Natural killer cell (primary cell): Measurements from ENCODE around the gene LRG1. TPM values are rescaled to one million over a fixed set of nuclear protein-coding genes. Genes with fewer than 3 reads are reported as not detected.

Source experiments
- ATAC-seq, 3 donors: fragments of 150-1000 bp in 2 of 3; fragments of 200-7000 bp in 1 of 3; cut with Tn5 transposase; 1 replicate in 1 of 3; 2 replicates in 2 of 3; pipeline ENCODE4 v1.10.0; 2021; ENCODE audit warnings: mild to moderate bottlenecking in 2 of 3, moderate library complexity in 2 of 3
- DNase-seq, 2 donors: peaks; one replicate each; pipeline versions ENCODE4 v3.0.0 to v3.0.0-alpha.2; 2013 to 2021; ENCODE audit warnings: mixed read lengths in 1 of 2
- H3K27ac ChIP-seq: one replicate; pipeline ENCODE4 v1.5.1; 2013; ENCODE audit warnings: mild to moderate bottlenecking, low read length
- H3K27me3 ChIP-seq: one replicate; pipeline ENCODE4 v1.6.1; 2013; ENCODE audit warnings: low read length; ENCODE audit not compliant: control insufficient read depth, insufficient read depth
- H3K36me3 ChIP-seq: one replicate; pipeline ENCODE4 v1.6.1; 2013; ENCODE audit warnings: low read length; ENCODE audit not compliant: control insufficient read depth, insufficient read depth
- H3K4me1 ChIP-seq: one replicate; pipeline ENCODE4 v1.6.1; 2013; ENCODE audit warnings: low read length; ENCODE audit not compliant: control insufficient read depth, insufficient read depth
- H3K4me3 ChIP-seq: one replicate; pipeline ENCODE4 v1.5.1; 2013; ENCODE audit warnings: low read length
- H3K9me3 ChIP-seq: one replicate; pipeline ENCODE4 v1.6.1; 2013; ENCODE audit warnings: low read length; ENCODE audit not compliant: control insufficient read depth, insufficient read depth
- H3K27ac Mint-ChIP-seq, 2 donors: one replicate each; pipeline ENCODE4 v1.8.0; 2022; ENCODE audit warnings: mild to moderate bottlenecking in 2 of 2, mixed read lengths in 2 of 2, moderate library complexity in 1 of 2
- H3K27me3 Mint-ChIP-seq, 2 donors: one replicate each; pipeline ENCODE4 v1.8.0; 2022; ENCODE audit warnings: low read depth in 2 of 2, mixed read lengths in 2 of 2
- H3K36me3 Mint-ChIP-seq: one replicate; pipeline ENCODE4 v1.8.0; 2022; ENCODE audit warnings: mixed read lengths
- H3K4me1 Mint-ChIP-seq, 2 donors: one replicate each; pipeline ENCODE4 v1.8.0; 2022; ENCODE audit warnings: mixed read lengths in 2 of 2
- H3K4me3 Mint-ChIP-seq: one replicate; pipeline ENCODE4 v1.8.0; 2022; ENCODE audit warnings: mild to moderate bottlenecking, moderate library complexity, mixed read lengths
- H3K9me3 Mint-ChIP-seq, 2 donors: one replicate each; pipeline ENCODE4 v1.8.0; 2022; ENCODE audit warnings: mixed read lengths in 2 of 2
- CTCF ChIP-seq: fragments of 200-600 bp; IDR thresholded peaks from one replicate; pipeline ENCODE4 v1.8.0; 2022; ENCODE audit warnings: antibody characterized with exemption
- WGBS: methylation state at CpG from one replicate; pipeline ENCODE4 v1.1.7; 2013; ENCODE audit warnings: missing lambda C conversion rate; ENCODE audit not compliant: insufficient coverage; 5-methylcytosine and 5-hydroxymethylcytosine counted together
- intact Hi-C: fragments of 100-400 bp; cut with micrococcal nuclease; formaldehyde crosslinking; loops from one replicate; pipeline ENCODE4 v1.14.2; 2022
- total RNA-seq, 4 donors: library from RNA; stranded (reverse); fragments of 120-200 nt in 1 of 4; gene quantifications; one replicate each; pipeline versions ENCODE4 v1.2.3 to v1.2.4, GENCODE V29; 2013 to 2022

Gene LRG1
- total RNA-seq, 3 donors from 2014 or later (not counting 1 experiment from before 2014, with no cell fraction given) = 1.8 TPM; not detected in 2

GRCh38 chr19:4541114-4541805 lies 1.4 kb upstream of the LRG1 start:
- H3K4me1 Mint-ChIP-seq = no peaks in the 10 kb centered on the region
- 90% methylated on average over 12 of the region's 12 CpGs for WGBS
- DNase-seq (no peak), ATAC-seq (no peak)
- Histone ChIP-seq H3K36me3 (no peaks in the 10 kb centered on the region), H3K27ac (no peak overlapping the region), H3K27me3 (peaks cover 3% of the 10 kb centered on the region), H3K4me1 (peaks cover 13% of the 10 kb centered on the region), H3K9me3 (peaks cover 5% of the 10 kb centered on the region), H3K4me3 (no peak overlapping the region)
- no peak for TF ChIP-seq CTCF
- intact Hi-C loops = no loop called here
- H3K36me3 Mint-ChIP-seq = no peaks in the 10 kb centered on the region
- H3K27ac Mint-ChIP-seq = no peak overlapping the region
- peaks cover 0 to 7% of the 10 kb centered on the region in 2 donors for H3K27me3 Mint-ChIP-seq
- no peak overlapping the region for H3K4me3 Mint-ChIP-seq
- peaks cover 0 to 2% of the 10 kb centered on the region in 2 donors for H3K9me3 Mint-ChIP-seq

DNA sequence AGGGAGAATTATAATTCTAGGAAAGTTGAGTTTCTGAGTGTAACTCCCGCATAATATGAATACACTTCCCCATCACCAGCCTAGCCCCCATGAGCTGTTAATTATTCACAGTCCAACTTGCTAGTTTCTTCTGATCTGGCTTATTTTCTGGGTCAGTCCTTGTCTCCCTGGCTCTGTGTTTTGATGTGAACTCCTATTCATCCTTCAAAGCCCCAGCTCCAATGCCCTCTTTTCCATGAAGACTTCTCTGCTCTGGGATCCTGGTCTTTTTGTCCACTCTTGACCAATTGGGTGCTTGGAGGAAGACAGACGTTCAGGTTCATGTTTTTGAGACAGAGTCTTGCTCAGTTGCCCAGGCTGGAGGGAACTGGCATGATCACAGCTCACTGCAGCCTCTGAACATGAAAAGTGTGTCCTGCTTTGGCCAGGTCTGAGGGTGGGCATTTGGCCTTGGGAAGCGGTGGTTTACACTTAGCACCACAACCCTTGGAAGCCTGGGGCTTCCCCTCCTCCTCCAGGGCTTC lies 605 bp downstream of the LRG1 start:
- peaks cover 0 to 8% of the 10 kb centered on the region in 2 donors for H3K27me3 Mint-ChIP-seq
- 85% methylated on average over 3 of the region's 3 CpGs for WGBS
- H3K27ac Mint-ChIP-seq = no peak overlapping the region
- peaks cover 0 to 2% of the 10 kb centered on the region in 2 donors for H3K9me3 Mint-ChIP-seq
- DNase-seq = no peak
- H3K9me3 ChIP-seq = peaks cover 5% of the 10 kb centered on the region
- no peak for ATAC-seq
- no peaks in the 10 kb centered on the region for H3K36me3 ChIP-seq
- H3K4me3 ChIP-seq = no peak overlapping the region
- no peak overlapping the region for H3K4me3 Mint-ChIP-seq
- no peaks in the 10 kb centered on the region for H3K36me3 Mint-ChIP-seq
- H3K4me1 Mint-ChIP-seq = no peaks in the 10 kb centered on the region
- TF ChIP-seq CTCF = no peak
- H3K4me1 ChIP-seq = peaks cover 22% of the 10 kb centered on the region
- peaks cover 3% of the 10 kb centered on the region for H3K27me3 ChIP-seq
- intact Hi-C loops = no loop called here
- H3K27ac ChIP-seq = no peak overlapping the region

DNA sequence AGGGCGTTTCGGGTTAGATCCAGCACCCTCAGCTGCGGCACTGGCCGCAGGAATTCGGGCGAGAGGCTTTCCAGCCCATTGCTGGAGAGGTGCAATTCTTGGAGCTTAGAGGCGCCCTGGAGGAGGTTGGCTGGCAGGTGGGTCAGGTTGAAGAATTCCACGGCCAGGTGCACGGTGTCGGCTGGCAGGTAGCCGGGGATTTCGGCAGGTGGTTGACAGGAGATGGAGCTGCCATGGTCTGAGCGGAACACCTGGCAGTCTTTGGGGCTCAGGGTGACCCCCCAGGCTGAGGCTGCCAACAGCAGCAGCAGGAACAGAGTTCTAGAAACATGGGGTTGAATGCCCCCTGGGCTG lies 1.3 kb downstream of the LRG1 start:
- no peak for TF ChIP-seq CTCF
- H3K4me3 Mint-ChIP-seq = no peak overlapping the region
- no peak for ATAC-seq
- H3K36me3 Mint-ChIP-seq = no peaks in the 10 kb centered on the region
- peaks cover 0 to 2% of the 10 kb centered on the region in 2 donors for H3K9me3 Mint-ChIP-seq
- peaks cover 22% of the 10 kb centered on the region for H3K4me1 ChIP-seq
- H3K4me3 ChIP-seq = no peak overlapping the region
- DNase-seq = no peak
- H3K36me3 ChIP-seq = no peaks in the 10 kb centered on the region
- peaks cover 0 to 8% of the 10 kb centered on the region in 2 donors for H3K27me3 Mint-ChIP-seq
- H3K27ac Mint-ChIP-seq = no peak overlapping the region
- H3K4me1 Mint-ChIP-seq = no peaks in the 10 kb centered on the region
- 97% methylated on average over 13 of the region's 13 CpGs for WGBS
- intact Hi-C loops = no loop called here
- peaks cover 5% of the 10 kb centered on the region for H3K9me3 ChIP-seq
- H3K27ac ChIP-seq = no peak overlapping the region
- peaks cover 3% of the 10 kb centered on the region for H3K27me3 ChIP-seq
